Fibroblast of mammary gland (primary cell): ENCODE results near the gene SLF2.

Experiments used
- DNase-seq: peaks from one replicate; pipeline ENCODE4 v3.0.0-alpha.2; 2010; ENCODE audit warnings: low read depth
- H3K4me3 ChIP-seq: 2 replicates; pipeline ENCODE4 v1.5.1; 2011; ENCODE audit warnings: low read depth, mild to moderate bottlenecking, low read length, moderate library complexity; ENCODE audit not compliant: control insufficient read depth
- TF ChIP-seq, protein P1 (sequence below): conservative IDR thresholded peaks from 2 replicates; pipeline ENCODE4 v1.5.1; 2011; ENCODE audit warnings: low read depth, low read length, inconsistent platforms; ENCODE audit not compliant: control insufficient read depth, insufficient read depth

SLF2 gene

DNA sequence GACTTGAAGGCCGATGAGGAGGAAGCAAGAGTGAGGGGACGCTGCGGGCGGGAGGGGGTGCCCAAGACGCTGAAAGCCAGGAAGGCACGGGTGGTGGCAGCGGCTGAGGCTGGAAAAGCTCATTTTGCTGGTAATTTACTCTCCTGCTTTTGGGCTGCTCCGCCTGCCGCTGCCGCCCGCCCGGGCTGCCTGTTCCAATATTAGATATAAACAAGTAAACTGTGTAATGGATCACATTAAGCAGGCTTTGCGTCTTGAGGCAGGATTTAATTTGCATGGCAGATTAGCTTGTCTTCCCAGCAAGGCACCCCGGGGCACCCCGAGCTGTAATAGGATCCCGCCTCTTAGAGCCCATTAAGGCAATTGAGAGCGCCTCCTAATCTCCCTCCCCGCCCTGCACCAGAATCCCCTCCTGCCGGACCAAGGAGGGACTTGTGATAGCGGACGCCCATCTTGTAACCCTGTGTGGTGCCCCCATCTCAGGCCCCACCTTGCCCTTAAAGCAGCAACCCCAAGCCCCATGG lies 46.1 kb upstream of the SLF2 start:
- H3K4me3 ChIP-seq: no peak overlapping the region
- TF ChIP-seq, protein P1, sequence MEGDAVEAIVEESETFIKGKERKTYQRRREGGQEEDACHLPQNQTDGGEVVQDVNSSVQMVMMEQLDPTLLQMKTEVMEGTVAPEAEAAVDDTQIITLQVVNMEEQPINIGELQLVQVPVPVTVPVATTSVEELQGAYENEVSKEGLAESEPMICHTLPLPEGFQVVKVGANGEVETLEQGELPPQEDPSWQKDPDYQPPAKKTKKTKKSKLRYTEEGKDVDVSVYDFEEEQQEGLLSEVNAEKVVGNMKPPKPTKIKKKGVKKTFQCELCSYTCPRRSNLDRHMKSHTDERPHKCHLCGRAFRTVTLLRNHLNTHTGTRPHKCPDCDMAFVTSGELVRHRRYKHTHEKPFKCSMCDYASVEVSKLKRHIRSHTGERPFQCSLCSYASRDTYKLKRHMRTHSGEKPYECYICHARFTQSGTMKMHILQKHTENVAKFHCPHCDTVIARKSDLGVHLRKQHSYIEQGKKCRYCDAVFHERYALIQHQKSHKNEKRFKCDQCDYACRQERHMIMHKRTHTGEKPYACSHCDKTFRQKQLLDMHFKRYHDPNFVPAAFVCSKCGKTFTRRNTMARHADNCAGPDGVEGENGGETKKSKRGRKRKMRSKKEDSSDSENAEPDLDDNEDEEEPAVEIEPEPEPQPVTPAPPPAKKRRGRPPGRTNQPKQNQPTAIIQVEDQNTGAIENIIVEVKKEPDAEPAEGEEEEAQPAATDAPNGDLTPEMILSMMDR: no peak
- DNase-seq: no peak

DNA sequence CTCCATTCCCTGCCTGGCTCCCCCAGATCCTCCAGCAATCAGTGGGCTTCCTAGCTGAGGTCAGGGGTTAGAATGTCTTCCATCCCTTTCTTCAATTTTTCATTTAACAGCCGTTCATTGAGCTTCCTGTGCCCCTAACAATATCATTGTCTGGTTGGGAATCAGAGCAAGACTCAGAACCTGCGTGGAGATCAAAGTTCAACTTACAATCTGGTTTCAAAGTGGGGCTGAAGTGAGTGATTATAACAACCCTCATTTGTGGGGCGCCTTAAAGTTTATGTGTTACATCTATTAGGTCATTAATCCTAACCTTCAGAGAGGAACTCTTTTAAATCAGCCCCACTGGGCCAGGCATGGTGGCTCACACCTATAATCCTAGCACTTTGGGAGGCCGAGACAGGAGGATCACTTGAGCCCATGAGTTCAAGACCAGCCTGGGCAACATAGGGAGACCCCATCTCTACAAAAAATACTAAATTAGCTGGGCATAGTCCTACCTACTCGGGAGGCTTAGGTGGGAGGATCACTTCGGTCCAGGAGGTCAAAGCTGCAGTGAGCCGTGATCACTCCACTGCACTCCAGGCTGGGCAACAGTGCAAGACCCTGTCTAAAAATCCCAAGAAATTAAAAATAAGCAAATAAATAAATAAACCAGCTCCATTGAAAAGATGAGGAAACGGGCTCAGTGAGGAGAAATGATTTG lies 45.4 kb upstream of the SLF2 start:
- no peak for DNase-seq
- H3K4me3 ChIP-seq: no peak overlapping the region
- TF ChIP-seq, protein P1: no peak

DNA sequence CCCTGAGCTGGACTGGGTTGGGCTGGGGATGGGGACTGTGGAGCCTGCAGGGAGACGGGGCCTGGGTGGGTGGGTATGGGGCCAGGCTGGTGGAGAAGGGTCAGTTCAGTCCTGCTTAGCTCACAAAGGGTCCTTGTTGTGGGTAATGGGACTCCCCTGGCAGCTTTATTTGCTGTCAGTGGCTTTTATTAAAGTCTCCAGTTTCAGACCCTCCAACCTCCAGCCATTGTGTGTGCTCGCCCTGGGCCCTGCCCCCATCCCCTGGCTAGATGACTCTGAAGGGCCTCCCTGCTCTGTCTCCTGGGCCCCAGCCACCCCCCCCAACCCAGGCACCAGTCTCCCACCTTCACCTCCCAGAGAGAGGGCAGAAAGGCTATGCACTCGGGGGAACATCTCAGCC lies 44.4 kb upstream of the SLF2 start:
- no peak overlapping the region for H3K4me3 ChIP-seq
- TF ChIP-seq, protein P1: no peak
- no peak for DNase-seq

DNA sequence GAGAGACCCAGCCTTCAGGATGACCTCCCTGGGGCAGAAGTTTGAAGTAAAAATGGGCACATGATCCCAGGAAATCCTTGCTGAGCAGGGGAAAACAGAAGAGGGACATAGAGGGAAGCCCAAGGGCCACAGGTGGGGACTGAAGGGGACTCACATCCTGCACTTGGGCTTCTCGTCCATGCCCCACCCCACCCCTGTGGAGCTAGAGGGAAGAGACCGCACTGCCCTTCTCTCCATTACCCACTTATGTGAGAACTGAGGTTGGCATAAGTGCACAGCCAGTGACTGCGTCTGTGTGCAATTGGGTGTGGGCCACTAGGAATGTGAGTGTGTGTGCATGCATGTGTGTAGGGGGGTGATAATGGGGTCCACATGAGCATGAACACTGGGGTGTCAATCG lies 43.4 kb upstream of the SLF2 start:
- no peak overlapping the region for H3K4me3 ChIP-seq
- TF ChIP-seq, protein P1: no peak
- DNase-seq: no peak

DNA sequence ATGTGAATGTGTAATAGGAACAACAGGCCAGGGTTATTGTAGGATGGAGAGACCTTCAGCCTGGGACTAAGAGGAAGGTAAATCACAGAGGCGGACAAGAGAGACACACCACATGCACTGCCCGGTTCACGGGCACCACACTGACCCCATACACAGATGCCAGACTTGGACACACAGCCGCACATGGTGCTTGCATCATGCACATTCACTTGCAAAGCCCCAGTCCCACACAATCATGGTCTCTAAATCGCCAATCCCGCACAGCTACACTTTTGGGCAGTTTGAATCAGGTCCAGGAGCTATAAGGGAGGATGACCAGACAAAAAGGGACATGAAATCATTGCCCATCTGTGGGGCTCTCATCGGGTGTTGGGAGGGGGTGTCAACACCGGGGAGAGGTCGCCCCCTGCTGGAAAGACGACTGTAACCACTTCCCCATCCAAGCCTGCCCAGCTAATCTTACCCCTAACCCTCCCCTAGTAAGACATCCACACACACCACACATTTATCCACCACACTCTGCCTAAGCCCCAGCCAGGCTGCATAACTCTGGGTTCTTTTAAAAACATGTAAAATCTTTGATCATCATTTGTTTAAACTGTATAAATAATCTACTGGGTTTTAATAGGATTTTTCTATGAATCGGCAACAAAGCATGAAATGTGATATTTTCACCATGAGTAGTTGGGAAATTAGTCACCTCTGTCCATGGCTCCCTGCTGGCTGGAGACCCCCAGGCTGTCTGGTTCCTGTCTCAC lies 40.5 kb upstream of the SLF2 start:
- TF ChIP-seq, protein P1: peak; percentile 70
- H3K4me3 ChIP-seq: no peak overlapping the region
- DNase-seq: peak; percentile 44

DNA sequence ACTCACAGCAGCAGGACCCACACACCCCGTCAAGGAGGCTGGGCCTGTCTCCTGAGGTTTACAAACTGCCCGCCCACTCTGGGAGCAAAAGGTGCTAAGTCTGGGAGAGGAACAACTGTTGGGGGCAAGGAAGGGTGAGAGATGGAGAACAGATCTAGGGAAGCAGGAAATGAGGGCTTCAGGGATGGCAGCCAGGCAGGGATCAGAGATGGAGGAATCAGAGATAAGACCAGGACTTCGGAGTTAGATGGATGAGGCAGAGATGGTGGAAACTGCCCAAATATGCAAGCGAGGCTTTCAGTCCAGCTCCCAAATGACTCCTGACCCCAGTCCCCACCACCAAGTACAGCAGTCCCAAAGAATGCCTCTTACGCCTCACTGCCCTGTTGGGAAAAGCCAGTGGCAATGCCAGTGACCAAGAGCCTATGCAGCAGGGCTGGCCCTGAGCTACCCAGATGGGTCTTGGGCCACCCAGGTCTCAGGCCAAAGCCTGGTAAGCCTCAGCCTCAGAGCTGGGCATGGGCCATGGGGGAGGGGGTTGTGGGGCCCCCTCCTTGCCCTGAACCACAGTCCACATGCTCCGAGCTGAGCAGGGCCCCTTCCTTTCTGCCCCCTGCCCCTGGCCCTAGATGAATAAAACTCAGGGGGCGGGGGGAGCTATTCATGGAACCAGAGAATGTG lies 39.5 kb upstream of the SLF2 start:
- TF ChIP-seq, protein P1: no peak
- DNase-seq: no peak
- no peak overlapping the region for H3K4me3 ChIP-seq
